GM13976 (cell line): Measurements from ENCODE around the gene CREB1.

Source experiments
- DNase-seq: peaks from one replicate; pipeline ENCODE4 v3.0.0; 2012; ENCODE audit warnings: low spot score
- CTCF ChIP-seq: IDR thresholded peaks from 2 replicates; pipeline ENCODE4 v1.5.1; 2012; ENCODE audit warnings: borderline replicate concordance, mild to moderate bottlenecking; ENCODE audit not compliant: insufficient read depth; ENCODE audit errors: extremely low read depth, missing control alignments, control extremely low read depth
- in situ Hi-C: fragments of 300-500 bp; cut with MboI; formaldehyde crosslinking; loops from one replicate; pipeline ENCODE4 v1.12.0; 2022; ENCODE audit warnings: low sequenced_read_pairs, mixed read lengths, inconsistent platforms; ENCODE audit not compliant: unreplicated experiment

Gene CREB1

GRCh38 chr2:207484444-207485391, 45.0 kb upstream of the CREB1 start:
- in situ Hi-C loops: no loop called here
- no peak for TF ChIP-seq CTCF
- DNase-seq: peak; percentile 49

GRCh38 chr2:207487650-207488311, 42.0 kb upstream of the CREB1 start:
- DNase-seq: no peak
- in situ Hi-C loops: no loop called here

GRCh38 chr2:207489251-207489650, 40.5 kb upstream of the CREB1 start:
- no peak for DNase-seq
- in situ Hi-C loops: no loop called here
- TF ChIP-seq CTCF: no peak

More at GRCh38 chr2:207487650-207488311, 42.0 kb upstream of the CREB1 start:
- TF ChIP-seq CTCF: no peak

GRCh38 chr2:207490441-207490840, 39.3 kb upstream of the CREB1 start:
- DNase-seq: no peak
- no peak for TF ChIP-seq CTCF
- in situ Hi-C loops: no loop called here

GRCh38 chr2:207491086-207491485, 38.7 kb upstream of the CREB1 start:
- no peak for DNase-seq
- no peak for TF ChIP-seq CTCF
- in situ Hi-C loops: no loop called here

- in situ Hi-C loops: no loop called here
- no peak for DNase-seq
- no peak for TF ChIP-seq CTCF
Observed at GRCh38 chr2:207491956-207492355, 37.8 kb upstream of the CREB1 start.
